ENCODE results near the gene SMARCA5. TPM values are rescaled to one million over a fixed set of nuclear protein-coding genes. Genes with fewer than 3 reads are reported as not detected.

Gene SMARCA5
- total and polyA plus RNA-seq, 9 of the 15 experiments (the other 6 are each of a cell fraction or from before 2014, with no cell fraction given): 21.6 to 57.8 (median 34.6) TPM

DNA sequence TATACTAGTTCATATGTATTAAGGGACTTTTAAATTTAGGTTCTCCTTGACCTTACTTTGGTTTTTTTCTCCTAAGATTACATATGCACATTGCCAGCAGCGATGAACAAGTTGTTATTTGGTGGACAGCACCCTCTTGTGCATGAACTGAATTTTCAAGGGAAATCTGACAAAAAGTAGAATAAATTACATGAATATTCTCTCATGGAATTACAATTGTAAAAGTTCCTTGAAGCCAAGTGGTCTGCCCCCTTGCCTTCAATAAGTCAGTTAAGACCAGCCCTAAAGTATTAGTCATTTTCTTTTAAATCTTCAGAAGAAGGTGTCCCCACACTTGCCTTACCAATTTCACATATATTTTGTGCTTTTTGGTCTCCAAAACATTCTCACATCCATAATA is 30.7 kb upstream of the SMARCA5 start (continued):
- TF ChIP-seq ZEB2 (IDR thresholded peaks at IDR 0.05) (no peak), KLF6 (CRISPR knock-in tag; IDR thresholded peaks at IDR 0.05; ENCODE audit: borderline replicate concordance) (no peak), MCM3 (IDR thresholded peaks at IDR 0.05) (no peak), FOXJ2 (tag; IDR thresholded peaks at IDR 0.05) (no peak), CBFA2T3 (IDR thresholded peaks at IDR 0.05) (no peak), ZNF143 (CRISPR knock-in tag; IDR thresholded peaks at IDR 0.05) (no peak), RB1 (IDR thresholded peaks at IDR 0.05; ENCODE audit: low read depth) (no peak)
- TF ChIP-seq, protein P1, sequence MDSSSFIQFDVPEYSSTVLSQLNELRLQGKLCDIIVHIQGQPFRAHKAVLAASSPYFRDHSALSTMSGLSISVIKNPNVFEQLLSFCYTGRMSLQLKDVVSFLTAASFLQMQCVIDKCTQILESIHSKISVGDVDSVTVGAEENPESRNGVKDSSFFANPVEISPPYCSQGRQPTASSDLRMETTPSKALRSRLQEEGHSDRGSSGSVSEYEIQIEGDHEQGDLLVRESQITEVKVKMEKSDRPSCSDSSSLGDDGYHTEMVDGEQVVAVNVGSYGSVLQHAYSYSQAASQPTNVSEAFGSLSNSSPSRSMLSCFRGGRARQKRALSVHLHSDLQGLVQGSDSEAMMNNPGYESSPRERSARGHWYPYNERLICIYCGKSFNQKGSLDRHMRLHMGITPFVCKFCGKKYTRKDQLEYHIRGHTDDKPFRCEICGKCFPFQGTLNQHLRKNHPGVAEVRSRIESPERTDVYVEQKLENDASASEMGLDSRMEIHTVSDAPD (CRISPR knock-in tag; IDR thresholded peaks at IDR 0.05): no peak

DNA sequence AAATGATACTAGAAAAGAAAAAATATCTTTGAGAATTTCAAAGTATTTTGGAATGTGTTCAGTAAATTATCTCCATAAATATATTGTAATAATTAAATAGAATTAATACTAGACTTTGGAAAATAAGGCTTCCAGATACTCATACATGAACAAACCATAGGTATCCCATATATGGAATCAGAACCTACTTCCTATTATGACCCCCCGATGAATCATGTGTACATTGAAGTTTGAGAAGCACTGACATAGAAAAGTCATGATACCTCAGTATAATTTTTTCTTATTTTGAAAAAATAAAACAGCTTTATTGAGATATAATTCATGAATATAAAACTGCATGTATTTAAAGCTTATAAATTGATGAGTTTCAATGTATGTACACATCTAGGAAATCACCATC is 27.2 kb upstream of the SMARCA5 start:
- intact Hi-C loops (cut with micrococcal nuclease) (loop anchor here (10.0 kb wide), 1 partner anchor 402 kb away; no protein-coding TSS in a partner anchor), in situ Hi-C loops (cut with MboI) (loop anchor here (25.0 kb wide), 1 partner anchor 624 kb away; no protein-coding TSS in a partner anchor)
- H3K9me3 ChIP-seq (replicated peaks; ENCODE audit: control insufficient read depth, insufficient read depth, low read depth, low read length): no peaks in the 10 kb centered on the region
- TF ChIP-seq ESRRB (CRISPR knock-in tag; IDR thresholded peaks at IDR 0.05; ENCODE audit: borderline replicate concordance) (no peak), NFATC3 (IDR thresholded peaks at IDR 0.05) (no peak), HNRNPK (IDR thresholded peaks at IDR 0.05; ENCODE audit: low read depth, low read length, poor library complexity, severe bottlenecking) (no peak), ATF7 (IDR thresholded peaks at IDR 0.05) (no peak), SAFB (IDR thresholded peaks at IDR 0.05; ENCODE audit: borderline replicate concordance, low read depth, low read length) (no peak), NFRKB (IDR thresholded peaks at IDR 0.05; ENCODE audit: low read depth) (no peak), MEF2A (IDR thresholded peaks at IDR 0.05; ENCODE audit: control insufficient read depth, low read depth, low read length) (no peak), HDAC1 (IDR thresholded peaks at IDR 0.05) (no peak), ATF1 (CRISPR knock-in tag; IDR thresholded peaks at IDR 0.05) (no peak), ATF1 (tag; IDR thresholded peaks at IDR 0.05) (no peak), HMG20B (CRISPR knock-in tag; IDR thresholded peaks at IDR 0.05) (no peak)
- H2AFZ ChIP-seq (ENCODE audit: low read depth, low read length): no peak overlapping the region
- H3K4me2 ChIP-seq (ENCODE audit: insufficient read depth, low read length): no peak overlapping the region
- H4K20me1 ChIP-seq (replicated peaks; ENCODE audit: control insufficient read depth, insufficient read depth, low read length): no peaks in the 10 kb centered on the region
- 10% methylated on average over 1 of the region's 1 CpG for WGBS (ENCODE audit: insufficient coverage, low coverage, missing lambda C conversion rate)
- no peaks in the 10 kb centered on the region for H3K27me3 ChIP-seq (ENCODE audit: control insufficient read depth in 2 of 2, insufficient read depth in 2 of 2, low read length in 2 of 2)
- ChIA-PET CTCF (ENCODE audit: low intra/inter-chr PET ratio) (no interaction called here), POLR2A (no interaction called here)
- no TSS peak for BruUV-seq (replicated peaks)
- H3K79me2 ChIP-seq (ENCODE audit: control insufficient read depth, insufficient read depth, low read length): no peaks in the 10 kb centered on the region
- ATAC-seq (no peak), FAIRE-seq (no peak), DNase-seq (ENCODE audit: extremely low read depth in 1 of 4, low spot score in 3 of 4) (no peak)
- H3K4me1 ChIP-seq (replicated peaks in 1 of 2; ENCODE audit: control insufficient read depth in 2 of 2, insufficient read depth in 2 of 2, low read length in 2 of 2): no peaks in the 10 kb centered on the region; a peak in 1 of 5 replicates
- H3K9me1 ChIP-seq (ENCODE audit: control insufficient read depth, insufficient read depth, low read length): no peaks in the 10 kb centered on the region
- no peaks in the 10 kb centered on the region for H3K36me3 ChIP-seq (ENCODE audit: control insufficient read depth, insufficient read depth, low read length)
- no peak overlapping the region for H3K9ac ChIP-seq (ENCODE audit: insufficient read depth in 1 of 2, low read depth in 2 of 2, low read length in 2 of 2)
- H3K4me3 ChIP-seq: no peak overlapping the region
- no peak overlapping the region for H3K27ac ChIP-seq (ENCODE audit: extremely low read depth, low read depth, low read length)

All from K562 (cell line).